Measurements from ENCODE around the gene DNM3. TPM values are rescaled to one million over a fixed set of nuclear protein-coding genes. Genes with fewer than 3 reads are reported as not detected.

Gene DNM3
- total RNA-seq, 1 donor from 2014 or later, result 2.1 TPM

DNA sequence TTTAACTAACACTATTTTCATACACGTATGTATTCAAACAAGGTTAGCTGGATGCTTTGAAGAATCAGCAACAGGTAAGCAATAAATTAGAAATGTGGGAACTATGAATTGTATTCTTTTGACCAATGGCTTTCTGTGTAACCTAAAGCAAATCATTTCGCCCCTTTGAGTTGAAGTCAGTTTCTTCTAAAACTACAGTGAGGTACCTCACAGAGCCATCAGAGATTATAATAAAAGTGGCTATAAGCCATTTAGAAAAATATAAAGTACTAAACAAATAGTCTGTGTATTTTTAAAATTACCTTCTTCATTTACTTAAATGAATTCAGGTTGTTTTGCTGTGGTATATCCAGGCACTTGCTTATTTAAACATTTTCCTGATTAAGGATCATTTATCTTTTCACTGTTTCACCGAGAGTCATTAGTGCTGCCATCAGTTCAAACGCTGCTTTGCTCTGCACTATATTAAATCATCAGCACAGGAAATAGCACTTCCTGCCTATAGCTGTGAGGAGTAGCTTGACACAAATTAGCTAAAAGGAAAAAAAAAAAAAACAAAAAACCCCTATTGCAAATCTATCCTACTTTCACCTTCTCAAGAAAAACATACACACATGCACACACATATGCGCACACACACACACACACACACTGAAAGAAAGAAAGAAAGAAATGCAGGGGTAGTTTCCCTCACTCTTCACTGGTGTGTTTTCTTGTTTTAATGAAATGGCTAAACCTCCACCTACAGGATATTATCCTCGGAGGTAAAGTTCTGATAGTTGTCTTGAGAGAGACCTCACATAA is 539.3 kb downstream of the DNM3 start:
- no peak for DNase-seq (ENCODE audit: extremely low spot score, unreplicated experiment)
- TF ChIP-seq, protein P1, sequence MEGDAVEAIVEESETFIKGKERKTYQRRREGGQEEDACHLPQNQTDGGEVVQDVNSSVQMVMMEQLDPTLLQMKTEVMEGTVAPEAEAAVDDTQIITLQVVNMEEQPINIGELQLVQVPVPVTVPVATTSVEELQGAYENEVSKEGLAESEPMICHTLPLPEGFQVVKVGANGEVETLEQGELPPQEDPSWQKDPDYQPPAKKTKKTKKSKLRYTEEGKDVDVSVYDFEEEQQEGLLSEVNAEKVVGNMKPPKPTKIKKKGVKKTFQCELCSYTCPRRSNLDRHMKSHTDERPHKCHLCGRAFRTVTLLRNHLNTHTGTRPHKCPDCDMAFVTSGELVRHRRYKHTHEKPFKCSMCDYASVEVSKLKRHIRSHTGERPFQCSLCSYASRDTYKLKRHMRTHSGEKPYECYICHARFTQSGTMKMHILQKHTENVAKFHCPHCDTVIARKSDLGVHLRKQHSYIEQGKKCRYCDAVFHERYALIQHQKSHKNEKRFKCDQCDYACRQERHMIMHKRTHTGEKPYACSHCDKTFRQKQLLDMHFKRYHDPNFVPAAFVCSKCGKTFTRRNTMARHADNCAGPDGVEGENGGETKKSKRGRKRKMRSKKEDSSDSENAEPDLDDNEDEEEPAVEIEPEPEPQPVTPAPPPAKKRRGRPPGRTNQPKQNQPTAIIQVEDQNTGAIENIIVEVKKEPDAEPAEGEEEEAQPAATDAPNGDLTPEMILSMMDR (conservative IDR thresholded peaks at IDR 0.05), result no peak
- Mint-ChIP-seq H3K9me3 (no peaks in the 10 kb centered on the region), H3K27me3 (no peaks in the 10 kb centered on the region), H3K4me1 (ENCODE audit: unreplicated experiment) (peaks cover 66% of the 10 kb centered on the region), H3K27ac (peak overlapping the region; percentile 20), H3K36me3 (peaks cover 5% of the 10 kb centered on the region), H3K4me3 (peak overlapping the region; percentile 26)

DNA sequence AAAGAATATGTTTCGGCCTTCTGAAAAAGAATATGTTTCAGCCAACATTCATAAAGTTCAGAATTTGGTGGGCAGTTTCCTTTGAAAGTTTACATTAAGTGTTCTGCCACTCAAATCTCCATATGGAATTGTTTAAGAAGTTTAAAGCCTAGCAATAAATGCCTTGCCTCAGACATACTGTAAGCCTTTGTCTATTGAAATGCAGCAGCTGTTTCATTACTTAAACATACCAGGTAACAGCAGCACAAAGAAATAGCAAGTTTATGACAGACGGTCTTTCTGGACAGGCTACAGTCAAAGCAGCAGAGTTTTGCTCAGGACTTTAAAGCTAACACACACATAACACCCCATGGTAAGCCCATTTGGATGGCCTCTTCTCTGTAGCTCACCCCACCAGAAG is 540.6 kb downstream of the DNM3 start:
- peak overlapping the region; percentile 60 for H3K4me3 Mint-ChIP-seq
- H3K9me3 Mint-ChIP-seq, result no peaks in the 10 kb centered on the region
- no peak for DNase-seq (ENCODE audit: extremely low spot score, unreplicated experiment)
- TF ChIP-seq, protein P1 (conservative IDR thresholded peaks at IDR 0.05), result no peak
- no peaks in the 10 kb centered on the region for H3K27me3 Mint-ChIP-seq
- H3K27ac Mint-ChIP-seq, result peak overlapping the region; percentile 75
- H3K36me3 Mint-ChIP-seq, result peaks cover 8% of the 10 kb centered on the region
- H3K4me1 Mint-ChIP-seq (ENCODE audit: unreplicated experiment), result peaks cover 62% of the 10 kb centered on the region

DNA sequence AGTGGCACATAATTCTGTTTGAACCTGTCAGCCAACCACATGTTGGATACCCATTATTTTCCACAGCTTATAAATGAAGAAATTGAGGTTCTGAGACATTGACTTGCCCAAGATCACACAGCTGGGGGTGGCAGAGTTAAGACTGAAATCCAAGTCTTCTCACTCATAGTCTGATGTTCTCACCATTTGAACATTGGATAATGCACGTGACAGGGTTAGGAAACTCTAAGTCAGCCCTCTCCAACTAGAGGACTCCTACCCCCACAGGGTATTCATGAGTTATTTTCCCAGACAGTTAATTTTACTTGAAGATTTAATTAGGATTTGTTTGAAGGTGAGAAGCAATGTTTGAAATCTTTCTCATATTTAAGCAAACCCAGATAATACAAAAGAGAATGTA is 541.1 kb downstream of the DNM3 start:
- Mint-ChIP-seq H3K36me3 (peaks cover 8% of the 10 kb centered on the region), H3K4me1 (ENCODE audit: unreplicated experiment) (peaks cover 62% of the 10 kb centered on the region), H3K9me3 (no peaks in the 10 kb centered on the region), H3K27ac (peak overlapping the region; percentile 75), H3K4me3 (no peak overlapping the region), H3K27me3 (no peaks in the 10 kb centered on the region)
- TF ChIP-seq, protein P1 (conservative IDR thresholded peaks at IDR 0.05), result no peak
- DNase-seq (ENCODE audit: extremely low spot score, unreplicated experiment), result no peak

DNA sequence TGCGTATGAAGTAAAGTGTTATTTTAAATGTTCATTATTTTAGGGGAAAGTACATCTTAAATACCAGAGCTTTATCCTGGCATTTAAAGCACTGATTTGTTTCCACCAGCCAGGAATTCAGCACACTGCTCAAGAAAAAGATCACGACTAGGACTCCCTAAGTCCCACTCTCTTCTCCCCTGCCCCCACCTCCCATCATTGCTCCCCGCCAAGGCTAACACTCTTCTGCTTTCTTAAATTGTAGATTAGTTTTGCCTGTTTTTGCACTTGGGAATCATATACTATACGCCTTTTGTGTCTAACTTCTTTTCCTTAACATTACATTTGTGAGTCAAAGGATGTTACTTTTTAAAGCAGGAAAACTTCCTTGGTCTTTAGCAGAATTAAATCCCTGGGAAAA is 541.7 kb downstream of the DNM3 start:
- Mint-ChIP-seq H3K36me3 (peaks cover 8% of the 10 kb centered on the region), H3K27ac (peak overlapping the region; percentile 75), H3K27me3 (no peaks in the 10 kb centered on the region), H3K4me1 (ENCODE audit: unreplicated experiment) (peaks cover 60% of the 10 kb centered on the region), H3K9me3 (no peaks in the 10 kb centered on the region), H3K4me3 (peak overlapping the region; percentile 58)
- TF ChIP-seq, protein P1 (conservative IDR thresholded peaks at IDR 0.05), result no peak
- DNase-seq (ENCODE audit: extremely low spot score, unreplicated experiment), result no peak

DNA sequence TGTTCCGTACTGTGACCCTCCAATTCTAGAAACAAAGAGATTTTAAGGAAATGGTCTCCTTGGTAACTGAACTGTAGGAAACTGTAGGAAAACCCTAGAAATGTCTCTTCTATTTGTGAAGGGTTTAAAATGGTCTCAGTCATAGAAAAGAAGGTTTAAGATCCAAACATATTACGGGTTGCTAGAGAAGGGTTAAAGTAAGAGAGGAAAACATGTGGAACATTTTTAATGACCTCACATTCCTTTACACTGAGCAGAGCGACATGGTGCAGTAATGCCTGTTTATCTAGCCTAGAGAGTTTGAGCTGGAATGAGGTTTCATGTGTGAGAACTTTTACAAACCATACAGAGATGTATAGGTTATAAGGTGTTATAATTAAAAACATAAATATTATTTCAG is 542.2 kb downstream of the DNM3 start:
- TF ChIP-seq, protein P1 (conservative IDR thresholded peaks at IDR 0.05), result no peak
- Mint-ChIP-seq H3K9me3 (no peaks in the 10 kb centered on the region), H3K27ac (peak overlapping the region; percentile 75), H3K4me3 (peak overlapping the region; percentile 58), H3K4me1 (ENCODE audit: unreplicated experiment) (peaks cover 55% of the 10 kb centered on the region), H3K27me3 (no peaks in the 10 kb centered on the region), H3K36me3 (peaks cover 8% of the 10 kb centered on the region)
- no peak for DNase-seq (ENCODE audit: extremely low spot score, unreplicated experiment)
